ENCODE results near the gene IGFL2. TPM values are rescaled to one million over a fixed set of nuclear protein-coding genes. Genes with fewer than 3 reads are reported as not detected.
"Not testable (repeated sequence)": the region's sequence is repeated elsewhere in the genome, so short reads cannot be mapped to it uniquely, and the experiment has no call there.

The IGFL2 gene
- total RNA-seq, 2 donors from 2014 or later, result not detected

- intact Hi-C loops (cut with DNase I), result loop anchor here in 1 of 2 donors (5.0 kb wide), 1 partner anchor 103 kb away; no protein-coding TSS in a partner anchor
- not testable (repeated sequence) for DNase-seq, ATAC-seq
Measured at GRCh38 chr19:46184775-46185710, 37.0 kb downstream of the IGFL2 start.

DNA sequence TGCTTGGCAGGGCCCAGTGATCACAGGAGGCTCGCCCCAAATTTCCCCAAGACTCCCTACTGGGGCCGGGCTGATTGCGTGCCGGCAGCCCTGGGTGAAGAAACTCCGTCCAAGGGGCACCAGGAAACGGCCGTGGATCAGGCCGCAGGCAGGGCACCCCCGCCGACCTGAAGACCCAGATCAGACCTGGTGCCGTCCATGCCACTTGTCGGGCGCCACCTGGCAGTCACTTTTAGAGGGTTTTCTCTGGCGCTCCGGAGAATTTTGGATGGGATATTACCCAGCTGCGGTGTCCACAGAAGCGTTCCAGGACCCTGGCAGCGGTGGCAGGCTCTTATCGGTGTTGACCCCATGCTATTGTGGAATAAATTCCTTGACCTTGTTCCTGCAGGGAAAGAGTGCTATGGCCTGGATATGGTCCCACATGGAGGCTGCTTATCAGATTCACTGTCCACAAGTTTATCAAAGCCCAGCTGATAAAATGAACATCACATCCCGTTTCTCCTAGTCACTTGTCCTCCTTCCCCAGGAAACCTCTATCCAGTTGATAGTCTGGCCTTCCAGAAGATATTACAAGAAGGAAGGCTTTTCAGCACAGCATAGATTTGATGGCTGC lies 38.2 kb downstream of the IGFL2 start:
- DNase-seq (no peak), ATAC-seq (peak; percentile 38 to 51)
- intact Hi-C loops (cut with DNase I), result loop anchor here in 1 of 2 donors (5.0 kb wide), 1 partner anchor 104 kb away; no protein-coding TSS in a partner anchor

DNA sequence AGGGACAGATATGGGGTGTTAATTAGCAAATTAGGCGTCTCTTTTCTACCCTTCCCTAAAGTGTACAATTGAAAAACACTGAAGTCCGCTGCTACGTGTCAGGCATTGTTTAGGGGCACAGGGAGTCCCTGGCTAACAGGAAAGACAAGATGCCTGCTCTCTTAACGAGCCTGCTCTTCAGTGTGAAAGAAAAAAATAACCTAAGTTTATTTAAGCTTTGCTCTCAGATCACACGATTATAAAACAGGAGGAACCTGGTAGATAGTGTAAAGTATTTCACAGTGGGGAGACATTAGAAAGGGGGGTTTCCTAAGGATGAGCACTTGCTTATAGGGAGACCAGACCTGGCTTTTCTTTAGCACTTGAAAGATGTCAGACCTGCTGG lies 38.7 kb downstream of the IGFL2 start:
- DNase-seq (no peak), ATAC-seq (no peak)
- intact Hi-C loops (cut with DNase I), result loop anchor here in 1 of 2 donors (5.0 kb wide), 1 partner anchor 104 kb away; no protein-coding TSS in a partner anchor

DNA sequence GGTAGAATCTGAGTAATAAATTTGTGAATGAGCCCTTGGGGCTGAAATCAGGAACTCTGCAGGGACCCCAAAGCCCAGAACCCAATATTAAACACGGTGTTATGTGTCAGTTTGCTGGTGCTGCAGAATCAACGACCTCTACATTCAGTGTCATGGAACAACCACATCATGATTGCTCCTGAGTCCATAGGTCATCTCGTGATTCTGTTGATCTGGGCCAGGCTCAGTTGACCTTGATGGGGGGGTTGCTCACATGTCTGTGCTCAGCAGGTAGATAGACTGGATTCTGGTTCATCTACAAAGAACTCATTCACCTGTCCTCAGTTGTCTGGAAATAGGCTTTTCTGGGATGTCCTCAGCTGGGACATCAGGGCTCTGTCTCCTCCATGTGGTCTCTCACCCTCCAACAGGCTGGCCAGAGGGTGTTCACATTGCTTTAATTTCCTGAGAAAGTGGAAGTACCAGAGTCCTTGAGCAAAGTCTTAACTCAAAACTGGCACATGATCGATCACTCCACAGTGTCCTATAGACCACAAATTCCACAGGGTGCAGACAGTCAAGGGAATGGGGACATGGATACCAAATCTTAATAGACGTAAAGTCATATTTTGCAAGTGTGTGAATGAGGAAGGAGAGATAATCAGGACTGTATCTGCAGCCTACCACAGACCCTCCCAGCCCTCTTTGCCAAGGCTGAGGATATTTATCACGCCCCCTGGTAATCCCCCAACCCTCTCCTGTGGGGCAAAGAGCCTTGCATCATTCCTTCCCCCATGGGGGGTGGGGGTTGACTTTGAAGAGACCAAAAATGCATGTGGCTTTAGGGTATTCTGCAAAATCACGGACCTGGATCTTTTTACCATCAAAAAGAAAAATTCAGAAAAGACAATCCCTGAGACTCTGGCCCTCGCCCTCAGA lies 42.2 kb downstream of the IGFL2 start:
- ATAC-seq (no peak), DNase-seq (no peak)
- intact Hi-C loops (cut with DNase I), result loop anchor here (2.0 to 5.0 kb wide), 4 partner anchors 72 to 161 kb away; no protein-coding TSS in a partner anchor

DNA sequence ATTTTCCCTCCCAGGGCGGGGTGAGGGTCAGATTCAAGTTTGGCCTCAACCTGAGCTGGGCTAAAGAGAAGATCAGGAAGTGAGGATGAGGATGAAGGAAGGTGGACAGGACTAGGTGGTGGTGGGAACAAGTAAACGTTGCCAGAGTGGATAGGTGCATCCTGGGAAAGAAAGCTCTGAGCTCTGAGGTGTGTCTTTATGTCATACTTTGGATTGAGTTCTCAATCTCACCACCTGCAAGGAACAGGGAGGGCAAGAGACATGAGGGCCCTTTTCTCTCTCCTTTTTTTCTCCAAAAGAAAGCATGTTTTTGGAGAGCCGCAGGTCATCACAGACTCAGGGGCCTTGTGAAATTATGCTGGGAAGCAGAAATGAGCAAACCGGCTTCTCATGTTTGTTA lies 43.3 kb downstream of the IGFL2 start:
- DNase-seq, result no peak
- ATAC-seq, result no peak
- intact Hi-C loops (cut with DNase I), result loop anchor here in 1 of 2 donors (5.0 kb wide), 1 partner anchor 71 kb away; no protein-coding TSS in a partner anchor

DNA sequence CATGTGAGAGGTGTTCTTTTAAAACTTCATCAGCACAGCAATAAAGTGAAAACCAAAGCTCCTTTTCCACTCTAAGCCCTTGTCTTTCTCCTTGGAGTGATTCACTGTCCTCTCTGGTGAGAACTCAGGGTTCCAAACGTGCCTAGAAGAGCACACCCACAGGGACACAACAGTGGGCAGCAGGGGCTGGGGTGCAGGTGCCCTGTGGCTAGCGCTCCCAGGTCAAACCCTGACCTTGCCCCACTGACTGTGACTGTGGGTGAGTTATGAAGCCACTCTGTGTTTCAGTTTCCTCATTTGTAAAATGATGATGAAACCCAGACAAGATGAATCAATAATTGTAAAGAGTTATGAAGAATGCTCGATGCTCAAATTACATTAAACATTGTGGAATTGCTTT lies 43.9 kb downstream of the IGFL2 start:
- ATAC-seq (no peak), DNase-seq (no peak)
- intact Hi-C loops (cut with DNase I), result loop anchor here in 1 of 2 donors (5.0 kb wide), 1 partner anchor 70 kb away; no protein-coding TSS in a partner anchor

GRCh38 chr19:46192626-46192991 lies 44.6 kb downstream of the IGFL2 start:
- intact Hi-C loops (cut with DNase I), result loop anchor here in 1 of 2 donors (5.0 kb wide), 1 partner anchor 70 kb away; no protein-coding TSS in a partner anchor
- ATAC-seq, DNase-seq: not testable (repeated sequence)

GRCh38 chr19:46192992-46193650 lies 45.1 kb downstream of the IGFL2 start:
- ATAC-seq, result peak in 1 of 2 donors; percentile 69
- peak; percentile 51 for DNase-seq
- intact Hi-C loops (cut with DNase I), result loop anchor here in 1 of 2 donors (5.0 kb wide), 1 partner anchor 69 kb away; no protein-coding TSS in a partner anchor

GRCh38 chr19:46193678-46194077 lies 45.6 kb downstream of the IGFL2 start:
- intact Hi-C loops (cut with DNase I), result loop anchor here in 1 of 2 donors (5.0 kb wide), 1 partner anchor 69 kb away; no protein-coding TSS in a partner anchor
- ATAC-seq (peak in 1 of 2 donors; percentile 51), DNase-seq (no peak)

DNA sequence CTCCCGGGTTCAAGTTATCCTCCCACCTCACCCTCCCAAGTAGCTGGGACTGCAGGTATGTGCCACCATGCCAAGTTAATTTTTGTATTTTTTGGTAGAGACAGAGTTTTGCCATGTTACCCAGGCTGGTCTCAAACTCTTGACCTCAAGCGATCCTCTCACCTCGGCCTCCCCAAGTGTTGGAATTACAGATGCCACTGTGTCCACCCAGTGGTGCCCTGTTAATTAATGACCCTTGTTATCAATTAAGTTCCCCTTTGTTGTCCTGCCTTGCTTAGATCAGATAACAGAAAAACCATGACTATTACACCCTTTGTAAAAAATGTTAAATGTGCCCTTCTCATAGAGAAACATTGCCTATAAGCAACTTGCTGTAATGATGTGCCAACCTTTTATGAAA lies 47.1 kb downstream of the IGFL2 start:
- intact Hi-C loops (cut with DNase I), result no loop called here
- DNase-seq (no peak), ATAC-seq (no peak)

GRCh38 chr19:46195919-46196318 lies 47.9 kb downstream of the IGFL2 start:
- intact Hi-C loops (cut with DNase I); DNase-seq; ATAC-seq: not testable (repeated sequence)

GRCh38 chr19:46196410-46197124 lies 48.5 kb downstream of the IGFL2 start:
- ATAC-seq (no peak), DNase-seq (no peak)
- intact Hi-C loops (cut with DNase I), result no loop called here

DNA sequence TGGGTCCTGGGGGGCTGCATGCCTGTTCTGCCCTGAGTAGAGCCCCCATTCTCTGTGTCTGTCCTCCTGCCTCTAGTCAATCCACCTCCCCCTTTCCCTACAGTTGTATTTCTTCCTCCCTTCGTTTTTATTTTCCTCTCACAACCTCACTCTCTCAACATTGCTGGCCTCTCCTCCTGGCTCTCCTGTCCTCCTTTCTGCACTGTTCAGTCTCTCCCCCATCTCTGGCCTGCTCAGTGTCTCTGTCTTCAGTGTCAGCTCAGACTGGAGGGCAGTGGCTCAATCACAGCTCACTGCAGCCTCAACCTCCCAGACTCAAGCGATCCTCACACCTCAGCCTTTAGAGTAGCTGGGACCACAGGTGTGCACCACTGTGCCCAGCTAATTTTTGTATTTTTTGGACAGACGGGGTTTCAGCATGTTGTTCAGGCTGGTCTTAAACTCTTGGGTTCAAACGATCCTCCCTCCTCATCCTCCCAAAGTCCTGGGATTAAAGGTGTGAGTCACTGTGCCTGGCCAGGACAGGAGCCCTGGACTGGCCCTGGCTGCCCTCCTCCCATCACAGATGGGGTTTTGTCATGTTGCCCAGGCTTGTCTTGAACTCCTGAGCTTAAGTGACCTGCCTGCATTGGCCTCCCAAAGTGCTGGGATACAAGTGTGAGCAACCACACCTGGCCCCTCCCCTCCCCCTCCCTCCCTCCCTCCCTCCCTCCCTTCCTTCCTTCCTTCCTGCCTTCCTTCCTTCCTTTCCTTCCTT lies 49.5 kb downstream of the IGFL2 start:
- no peak for ATAC-seq
- intact Hi-C loops (cut with DNase I), result no loop called here
- no peak for DNase-seq

GRCh38 chr19:46198756-46199155 lies 50.7 kb downstream of the IGFL2 start:
- intact Hi-C loops (cut with DNase I), result no loop called here
- no peak for DNase-seq

DNA sequence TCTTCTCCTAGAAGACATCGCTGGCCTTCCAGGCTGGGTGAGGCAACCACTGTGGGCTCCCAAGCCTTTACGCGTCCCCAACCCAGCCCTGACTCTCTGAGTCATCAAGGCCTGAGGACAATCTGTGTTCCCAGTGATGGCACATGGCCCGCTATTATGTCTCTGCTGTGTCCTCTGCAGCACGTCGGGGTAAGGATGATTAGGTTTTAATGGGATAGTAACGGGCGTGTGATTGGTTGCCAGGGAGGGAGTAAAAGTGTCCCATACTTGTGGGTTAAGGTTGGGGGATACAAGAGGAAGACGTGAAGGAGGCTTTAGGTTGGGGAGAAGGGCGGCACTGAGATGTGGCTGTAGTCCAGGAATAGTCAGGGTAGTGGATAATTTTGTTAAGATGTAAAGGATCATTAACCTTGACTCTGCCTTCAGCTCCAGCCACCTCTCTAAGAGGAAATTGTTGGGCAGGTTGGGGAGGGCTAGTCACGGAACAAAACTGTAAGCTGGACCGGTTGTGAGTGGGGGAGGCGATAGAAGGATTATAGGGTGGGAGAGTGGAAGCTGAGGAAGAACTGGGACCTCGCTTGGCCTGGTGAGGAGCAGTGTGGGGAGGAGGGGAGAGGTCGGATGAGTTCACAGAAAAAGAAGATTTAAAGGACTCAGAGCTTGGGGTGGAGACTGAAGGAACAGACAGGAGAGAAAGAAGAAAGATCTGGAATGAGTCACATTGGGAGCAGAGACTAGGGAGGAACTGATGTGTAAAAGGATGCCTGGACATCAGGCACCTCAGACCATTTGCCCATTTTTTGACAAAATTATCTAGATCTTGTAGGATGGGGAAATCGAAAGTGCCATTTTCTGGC lies 53.6 kb downstream of the IGFL2 start:
- intact Hi-C loops (cut with DNase I), result no loop called here
- ATAC-seq (no peak), DNase-seq (no peak)

More at GRCh38 chr19:46198756-46199155, 50.7 kb downstream of the IGFL2 start:
- ATAC-seq, result no peak

- no peak for DNase-seq
- no peak for ATAC-seq
Measured at GRCh38 chr19:46202426-46202825, 54.4 kb downstream of the IGFL2 start.

More at GRCh38 chr19:46202426-46202825, 54.4 kb downstream of the IGFL2 start:
- intact Hi-C loops (cut with DNase I), result no loop called here
